ENCODE results near the gene RIPK1.
"Not testable (repeated sequence)": the region's sequence is repeated elsewhere in the genome, so short reads cannot be mapped to it uniquely, and the experiment has no call there.

The RIPK1 gene

GRCh38 chr6:3022765-3023662 lies 45.3 kb upstream of the RIPK1 start:
- peaks cover 3% of the 10 kb centered on the region for H3K4me1 ChIP-seq
- no peak overlapping the region for H3K9ac ChIP-seq
- H3K4me3 ChIP-seq (ENCODE audit: low read depth, low read length), result peak overlapping the region; percentile 0

GRCh38 chr6:3023663-3024483 lies 44.4 kb upstream of the RIPK1 start:
- no peaks in the 10 kb centered on the region for H3K9me3 ChIP-seq (ENCODE audit: control insufficient read depth, low read length)
- peaks cover 3% of the 10 kb centered on the region for H3K4me1 ChIP-seq
- H3K9ac ChIP-seq, result no peak overlapping the region
- H3K36me3 ChIP-seq (ENCODE audit: control insufficient read depth, insufficient read depth, low read length), result no peaks in the 10 kb centered on the region
- H3K27me3 ChIP-seq (ENCODE audit: control insufficient read depth, insufficient read depth, low read length), result no peaks in the 10 kb centered on the region
- TF ChIP-seq, protein P1, sequence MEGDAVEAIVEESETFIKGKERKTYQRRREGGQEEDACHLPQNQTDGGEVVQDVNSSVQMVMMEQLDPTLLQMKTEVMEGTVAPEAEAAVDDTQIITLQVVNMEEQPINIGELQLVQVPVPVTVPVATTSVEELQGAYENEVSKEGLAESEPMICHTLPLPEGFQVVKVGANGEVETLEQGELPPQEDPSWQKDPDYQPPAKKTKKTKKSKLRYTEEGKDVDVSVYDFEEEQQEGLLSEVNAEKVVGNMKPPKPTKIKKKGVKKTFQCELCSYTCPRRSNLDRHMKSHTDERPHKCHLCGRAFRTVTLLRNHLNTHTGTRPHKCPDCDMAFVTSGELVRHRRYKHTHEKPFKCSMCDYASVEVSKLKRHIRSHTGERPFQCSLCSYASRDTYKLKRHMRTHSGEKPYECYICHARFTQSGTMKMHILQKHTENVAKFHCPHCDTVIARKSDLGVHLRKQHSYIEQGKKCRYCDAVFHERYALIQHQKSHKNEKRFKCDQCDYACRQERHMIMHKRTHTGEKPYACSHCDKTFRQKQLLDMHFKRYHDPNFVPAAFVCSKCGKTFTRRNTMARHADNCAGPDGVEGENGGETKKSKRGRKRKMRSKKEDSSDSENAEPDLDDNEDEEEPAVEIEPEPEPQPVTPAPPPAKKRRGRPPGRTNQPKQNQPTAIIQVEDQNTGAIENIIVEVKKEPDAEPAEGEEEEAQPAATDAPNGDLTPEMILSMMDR (IDR thresholded peaks at IDR 0.05), result no peak
- no peaks in the 10 kb centered on the region for H3K79me2 ChIP-seq
- H3K4me3 ChIP-seq (ENCODE audit: low read depth, low read length), result peak overlapping the region; percentile 0
- H3K4me2 ChIP-seq (ENCODE audit: low read length), result peak overlapping the region; percentile 25
- peak overlapping the region; percentile 59 for H3K27ac ChIP-seq
- H2AFZ ChIP-seq, result peak overlapping the region; percentile 62

More at GRCh38 chr6:3022765-3023662, 45.3 kb upstream of the RIPK1 start:
- Histone ChIP-seq H3K27me3 (ENCODE audit: control insufficient read depth, insufficient read depth, low read length) (no peaks in the 10 kb centered on the region), H3K36me3 (ENCODE audit: control insufficient read depth, insufficient read depth, low read length) (no peaks in the 10 kb centered on the region), H2AFZ (peak overlapping the region; percentile 62), H3K79me2 (no peaks in the 10 kb centered on the region), H3K4me2 (ENCODE audit: low read length) (no peak overlapping the region), H3K27ac (no peak overlapping the region), H3K9me3 (ENCODE audit: control insufficient read depth, low read length) (no peaks in the 10 kb centered on the region)
- TF ChIP-seq, protein P1 (IDR thresholded peaks at IDR 0.05), result no peak

GRCh38 chr6:3026791-3027626 lies 41.3 kb upstream of the RIPK1 start:
- Histone ChIP-seq H3K4me3 (ENCODE audit: low read depth, low read length) (no peak overlapping the region), H2AFZ (no peak overlapping the region), H3K4me1 (peaks cover 3% of the 10 kb centered on the region), H3K9me3 (ENCODE audit: control insufficient read depth, low read length) (no peaks in the 10 kb centered on the region), H3K36me3 (ENCODE audit: control insufficient read depth, insufficient read depth, low read length) (no peaks in the 10 kb centered on the region), H3K79me2 (no peaks in the 10 kb centered on the region), H3K9ac (no peak overlapping the region), H3K27me3 (ENCODE audit: control insufficient read depth, insufficient read depth, low read length) (no peaks in the 10 kb centered on the region), H3K4me2 (ENCODE audit: low read length) (no peak overlapping the region), H3K27ac (no peak overlapping the region)
- TF ChIP-seq, protein P1 (IDR thresholded peaks at IDR 0.05), result no peak

GRCh38 chr6:3028156-3028555 lies 40.1 kb upstream of the RIPK1 start:
- H3K27ac ChIP-seq, H2AFZ ChIP-seq: not testable (repeated sequence)

More at GRCh38 chr6:3028156-3028555, 40.1 kb upstream of the RIPK1 start:
- H3K4me2 ChIP-seq (ENCODE audit: low read length); H3K9me3 ChIP-seq (ENCODE audit: control insufficient read depth, low read length); H3K79me2 ChIP-seq; H3K4me1 ChIP-seq; H3K36me3 ChIP-seq (ENCODE audit: control insufficient read depth, insufficient read depth, low read length); H3K4me3 ChIP-seq (ENCODE audit: low read depth, low read length); H3K9ac ChIP-seq; H3K27me3 ChIP-seq (ENCODE audit: control insufficient read depth, insufficient read depth, low read length): not testable (repeated sequence)

Data from parathyroid adenoma (tissue), 2 donors.